Mesendoderm (in vitro differentiated cells): Measurements from ENCODE around the gene ZFP92.
"Not testable (repeated sequence)": the region's sequence is repeated elsewhere in the genome, so short reads cannot be mapped to it uniquely, and the experiment has no call there.

Experiments
- DNase-seq: peaks from one replicate; pipeline ENCODE4 v3.0.0; 2013
- H2AK5ac ChIP-seq: 2 replicates; pipeline ENCODE4 v1.6.1; 2013; ENCODE audit warnings: low read length, inconsistent platforms
- H2BK120ac ChIP-seq: 2 replicates; pipeline ENCODE4 v1.6.1; 2013; ENCODE audit warnings: low read depth, mild to moderate bottlenecking, low read length, moderate library complexity, mixed read lengths
- H2BK15ac ChIP-seq: replicated peaks from 2 replicates; pipeline ENCODE4 v1.6.1; 2013; ENCODE audit warnings: low read depth, mild to moderate bottlenecking, moderate library complexity
- H2BK5ac ChIP-seq: 2 replicates; pipeline ENCODE4 v1.6.1; 2013; ENCODE audit warnings: low read length, inconsistent platforms
- H3K18ac ChIP-seq: 2 replicates; pipeline ENCODE4 v1.6.1; 2013; ENCODE audit warnings: mild to moderate bottlenecking, low read length, mixed read lengths
- H3K23ac ChIP-seq: one replicate; pipeline ENCODE4 v1.6.1; 2013; ENCODE audit warnings: low read length
- H3K27ac ChIP-seq: 2 replicates; pipeline ENCODE4 v1.5.1; 2013; ENCODE audit warnings: low read depth, mild to moderate bottlenecking, inconsistent platforms, low read length, moderate library complexity
- H3K27me3 ChIP-seq: 2 replicates; pipeline ENCODE4 v1.6.1; 2013; ENCODE audit warnings: low read length, control low read depth, mild to moderate bottlenecking, inconsistent platforms; ENCODE audit not compliant: insufficient read depth, poor library complexity
- H3K36me3 ChIP-seq: 2 replicates; pipeline ENCODE4 v1.6.1; 2013; ENCODE audit warnings: low read length, inconsistent platforms; ENCODE audit not compliant: control insufficient read depth, insufficient read depth
- H3K4ac ChIP-seq: one replicate; pipeline ENCODE4 v1.6.1; 2013; ENCODE audit warnings: low read depth, mild to moderate bottlenecking, low read length, moderate library complexity
- H3K4me1 ChIP-seq: 2 replicates; pipeline ENCODE4 v1.6.1; 2013; ENCODE audit warnings: low read depth, low read length, inconsistent platforms; ENCODE audit not compliant: control insufficient read depth
- H3K4me2 ChIP-seq: 2 replicates; pipeline ENCODE4 v1.6.1; 2013; ENCODE audit warnings: low read length
- H3K4me3 ChIP-seq: 2 replicates; pipeline ENCODE4 v1.5.1; 2013; ENCODE audit warnings: mild to moderate bottlenecking, low read length
- H3K56ac ChIP-seq: one replicate; pipeline ENCODE4 v1.6.1; 2013; ENCODE audit warnings: low read length
- H3K79me1 ChIP-seq: 2 replicates; pipeline ENCODE4 v1.6.1; 2013; ENCODE audit warnings: low read length, inconsistent platforms
- H3K79me2 ChIP-seq: 2 replicates; pipeline ENCODE4 v1.6.1; 2013; ENCODE audit warnings: mild to moderate bottlenecking, low read length; ENCODE audit not compliant: control insufficient read depth, insufficient read depth
- H3K9ac ChIP-seq: 2 replicates; pipeline ENCODE4 v1.6.1; 2013; ENCODE audit warnings: low read length, inconsistent platforms
- H4K5ac ChIP-seq: one replicate; pipeline ENCODE4 v1.6.1; 2013; ENCODE audit warnings: low read length
- H4K8ac ChIP-seq: one replicate; pipeline ENCODE4 v1.6.1; 2013; ENCODE audit warnings: low read depth, mild to moderate bottlenecking, control low read depth, low read length, moderate library complexity
- WGBS: extraction: QIAGEN DNeasy Blood & Tissue Kit; methylation state at CpG from one replicate; pipeline ENCODE4 v1.1.7; 2013; ENCODE audit warnings: low lambda C conversion rate, missing lambda C conversion rate; ENCODE audit not compliant: insufficient coverage; ENCODE audit errors: extremely low coverage; 5-methylcytosine and 5-hydroxymethylcytosine counted together

ZFP92 gene

DNA sequence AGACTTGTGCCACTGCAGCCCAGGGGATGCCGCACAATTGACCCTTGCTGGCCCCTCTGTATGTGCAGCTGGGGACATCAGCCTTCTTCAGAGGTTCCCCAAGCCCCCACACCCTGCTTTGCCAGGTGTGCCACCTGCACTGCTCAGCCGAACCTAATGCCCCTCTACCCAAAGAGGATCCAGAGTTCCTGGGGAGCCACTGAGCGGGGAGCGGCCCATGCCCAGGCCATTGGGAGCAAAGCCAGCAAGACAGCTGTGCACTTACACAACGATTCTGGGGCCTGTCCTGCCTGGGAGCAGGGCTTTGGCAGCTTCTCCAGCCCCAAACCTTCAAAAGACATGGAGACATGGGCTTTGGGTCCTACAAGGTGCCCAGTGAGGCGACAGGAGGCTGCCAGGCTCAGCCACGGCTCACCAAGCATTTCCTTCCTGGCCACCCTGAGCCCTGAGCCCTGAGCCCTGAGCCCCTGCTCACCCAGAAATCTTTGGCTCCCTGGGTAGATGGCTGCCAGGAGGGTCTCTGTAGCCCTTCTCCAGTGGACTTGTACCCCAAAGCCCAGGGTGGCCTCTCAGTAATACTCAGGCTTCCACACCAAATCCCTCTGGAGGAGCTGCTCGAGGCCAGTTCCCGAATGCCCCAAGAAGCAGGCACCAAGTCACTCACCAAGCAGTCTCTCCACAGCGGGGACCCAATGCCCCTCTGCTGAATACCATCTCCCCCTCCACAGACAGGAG is 23.1 kb upstream of the ZFP92 start:
- Histone ChIP-seq H3K4ac (no peak overlapping the region), H3K18ac (no peak overlapping the region), H2BK15ac (no peak overlapping the region), H3K23ac (no peak overlapping the region), H3K4me1 (no peaks in the 10 kb centered on the region), H3K36me3 (no peaks in the 10 kb centered on the region), H3K56ac (no peak overlapping the region), H3K27me3 (no peaks in the 10 kb centered on the region), H2BK5ac (no peak overlapping the region), H3K4me3 (no peak overlapping the region), H4K5ac (no peak overlapping the region), H3K79me1 (no peaks in the 10 kb centered on the region), H3K4me2 (no peak overlapping the region), H2BK120ac (no peak overlapping the region), H2AK5ac (no peak overlapping the region), H3K79me2 (no peaks in the 10 kb centered on the region), H4K8ac (no peak overlapping the region), H3K27ac (no peak overlapping the region), H3K9ac (no peak overlapping the region)
- no peak for DNase-seq
- no CpG with 5 or more reads among the region's 10 CpGs for whole genome bisulfite sequencing

GRCh38 chrX:153388722-153389459 is 22.4 kb upstream of the ZFP92 start:
- Histone ChIP-seq H3K4me3 (no peak overlapping the region), H3K79me1 (no peaks in the 10 kb centered on the region), H3K36me3 (no peaks in the 10 kb centered on the region), H3K79me2 (no peaks in the 10 kb centered on the region), H2BK5ac (no peak overlapping the region), H3K56ac (no peak overlapping the region), H3K4me1 (no peaks in the 10 kb centered on the region), H3K9ac (no peak overlapping the region), H3K23ac (no peak overlapping the region), H2BK120ac (no peak overlapping the region), H3K4me2 (no peak overlapping the region), H4K5ac (no peak overlapping the region), H3K18ac (no peak overlapping the region), H2BK15ac (no peak overlapping the region), H3K27me3 (no peaks in the 10 kb centered on the region), H4K8ac (no peak overlapping the region), H3K4ac (no peak overlapping the region), H2AK5ac (no peak overlapping the region), H3K27ac (no peak overlapping the region)
- no peak for DNase-seq
- no CpG with 5 or more reads among the region's 14 CpGs for WGBS

- not testable (repeated sequence) for H3K4me2 ChIP-seq, H4K5ac ChIP-seq, H4K8ac ChIP-seq, H3K9ac ChIP-seq, H3K27ac ChIP-seq, H2BK5ac ChIP-seq, H2BK15ac ChIP-seq, H3K27me3 ChIP-seq, DNase-seq, H3K79me2 ChIP-seq, H3K79me1 ChIP-seq, H2BK120ac ChIP-seq, H3K56ac ChIP-seq, H3K18ac ChIP-seq, H3K23ac ChIP-seq, H3K4me1 ChIP-seq, H3K4ac ChIP-seq, H2AK5ac ChIP-seq, H3K36me3 ChIP-seq, H3K4me3 ChIP-seq
- WGBS = no CpG with 5 or more reads among the region's 6 CpGs
These were observed 21.9 kb upstream of the ZFP92 start for GRCh38 chrX:153389460-153389768.

DNA sequence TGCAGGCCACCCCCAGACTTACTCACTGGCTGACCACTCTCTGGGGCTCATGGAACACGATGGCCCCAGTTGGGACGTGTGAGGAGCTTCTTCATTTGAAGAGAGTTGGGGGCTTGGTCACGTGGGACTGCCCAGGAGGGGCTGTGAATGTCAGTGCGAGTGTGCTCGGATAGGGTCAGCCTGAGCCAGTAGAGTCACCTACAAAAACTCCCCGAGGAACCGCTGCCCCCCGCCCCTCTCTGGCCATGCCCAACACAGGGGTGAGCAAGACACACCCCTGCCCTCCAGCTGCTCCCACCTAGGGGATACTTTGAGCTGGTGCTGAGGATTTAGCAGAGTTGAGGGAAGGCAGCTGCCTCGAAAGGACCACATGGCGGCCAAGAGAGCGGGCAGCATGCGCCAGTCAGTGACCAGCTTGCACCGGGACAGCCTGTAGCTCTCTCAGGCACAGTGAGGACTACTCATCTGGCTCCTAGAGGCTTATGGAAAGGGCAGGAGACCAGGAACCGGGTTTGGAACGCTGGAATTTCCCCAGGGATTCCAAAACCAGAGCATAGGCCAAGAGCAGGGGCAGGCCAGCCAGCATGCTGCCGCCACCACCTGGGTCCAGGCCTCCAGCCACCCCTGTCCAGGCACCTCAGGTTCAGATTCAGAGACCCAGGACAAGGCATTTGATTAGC is 18.5 kb upstream of the ZFP92 start:
- H2BK5ac ChIP-seq = no peak overlapping the region
- H3K27ac ChIP-seq = no peak overlapping the region
- no peak overlapping the region for H3K18ac ChIP-seq
- no peaks in the 10 kb centered on the region for H3K27me3 ChIP-seq
- H3K4me1 ChIP-seq = no peaks in the 10 kb centered on the region
- H3K79me2 ChIP-seq = no peaks in the 10 kb centered on the region
- H4K8ac ChIP-seq = no peak overlapping the region
- no peak overlapping the region for H2AK5ac ChIP-seq
- no peaks in the 10 kb centered on the region for H3K79me1 ChIP-seq
- no peak overlapping the region for H3K56ac ChIP-seq
- no peak overlapping the region for H2BK15ac ChIP-seq
- no CpG with 5 or more reads among the region's 16 CpGs for WGBS
- no peak for DNase-seq
- no peak overlapping the region for H3K4me3 ChIP-seq
- no peaks in the 10 kb centered on the region for H3K36me3 ChIP-seq
- H3K4me2 ChIP-seq = no peak overlapping the region
- no peak overlapping the region for H3K4ac ChIP-seq
- H3K9ac ChIP-seq = no peak overlapping the region
- no peak overlapping the region for H4K5ac ChIP-seq
- H3K23ac ChIP-seq = no peak overlapping the region
- no peak overlapping the region for H2BK120ac ChIP-seq

DNA sequence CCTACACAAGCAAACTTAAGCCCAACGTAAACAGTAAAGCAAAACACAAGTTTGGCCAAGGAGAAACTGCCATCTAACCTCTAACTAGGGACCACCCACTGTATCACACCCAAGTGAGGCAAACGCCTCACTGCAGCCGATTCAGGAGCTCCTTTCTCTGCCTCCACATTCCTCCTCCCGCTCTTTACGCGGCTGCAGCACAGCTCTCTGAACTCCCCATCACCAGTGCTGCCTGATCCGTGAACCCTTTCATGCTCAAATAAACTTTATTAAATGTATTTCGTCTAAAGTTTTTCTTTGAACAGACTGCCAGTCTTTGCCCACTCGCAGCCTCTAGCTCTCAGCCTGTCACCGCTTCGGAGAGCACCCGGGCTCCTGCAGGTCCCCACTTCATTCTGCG is 16.7 kb upstream of the ZFP92 start:
- no peak overlapping the region for H3K18ac ChIP-seq
- no peaks in the 10 kb centered on the region for H3K79me2 ChIP-seq
- no peak for DNase-seq
- H3K9ac ChIP-seq = no peak overlapping the region
- H3K4me1 ChIP-seq = no peaks in the 10 kb centered on the region
- H2BK120ac ChIP-seq = no peak overlapping the region
- H2BK5ac ChIP-seq = no peak overlapping the region
- H3K4me2 ChIP-seq = no peak overlapping the region
- no peak overlapping the region for H3K4me3 ChIP-seq
- H2AK5ac ChIP-seq = no peak overlapping the region
- H3K79me1 ChIP-seq = no peaks in the 10 kb centered on the region
- no peaks in the 10 kb centered on the region for H3K27me3 ChIP-seq
- no peak overlapping the region for H3K56ac ChIP-seq
- no peak overlapping the region for H4K8ac ChIP-seq
- no peak overlapping the region for H3K4ac ChIP-seq
- no peak overlapping the region for H4K5ac ChIP-seq
- H3K27ac ChIP-seq = no peak overlapping the region
- no CpG with 5 or more reads among the region's 13 CpGs for WGBS
- H3K23ac ChIP-seq = no peak overlapping the region
- no peak overlapping the region for H2BK15ac ChIP-seq
- H3K36me3 ChIP-seq = no peaks in the 10 kb centered on the region
